Measurements from ENCODE around the gene SORCS1. TPM values are rescaled to one million over a fixed set of nuclear protein-coding genes. Genes with fewer than 3 reads are reported as not detected.

The SORCS1 gene
- total RNA-seq, 2 experiments from 2014 or later = not detected

GRCh38 chr10:106898446-106898845, 266.1 kb downstream of the SORCS1 start:
- ChIA-PET CTCF (no interaction called here), POLR2A (no interaction called here)
- DNase-seq = no peak
- no peaks in the 10 kb centered on the region for H3K9me3 Mint-ChIP-seq
- no peaks in the 10 kb centered on the region for H3K4me1 Mint-ChIP-seq (ENCODE audit: low read depth)
- no peak for ATAC-seq
- TF ChIP-seq, protein P1, sequence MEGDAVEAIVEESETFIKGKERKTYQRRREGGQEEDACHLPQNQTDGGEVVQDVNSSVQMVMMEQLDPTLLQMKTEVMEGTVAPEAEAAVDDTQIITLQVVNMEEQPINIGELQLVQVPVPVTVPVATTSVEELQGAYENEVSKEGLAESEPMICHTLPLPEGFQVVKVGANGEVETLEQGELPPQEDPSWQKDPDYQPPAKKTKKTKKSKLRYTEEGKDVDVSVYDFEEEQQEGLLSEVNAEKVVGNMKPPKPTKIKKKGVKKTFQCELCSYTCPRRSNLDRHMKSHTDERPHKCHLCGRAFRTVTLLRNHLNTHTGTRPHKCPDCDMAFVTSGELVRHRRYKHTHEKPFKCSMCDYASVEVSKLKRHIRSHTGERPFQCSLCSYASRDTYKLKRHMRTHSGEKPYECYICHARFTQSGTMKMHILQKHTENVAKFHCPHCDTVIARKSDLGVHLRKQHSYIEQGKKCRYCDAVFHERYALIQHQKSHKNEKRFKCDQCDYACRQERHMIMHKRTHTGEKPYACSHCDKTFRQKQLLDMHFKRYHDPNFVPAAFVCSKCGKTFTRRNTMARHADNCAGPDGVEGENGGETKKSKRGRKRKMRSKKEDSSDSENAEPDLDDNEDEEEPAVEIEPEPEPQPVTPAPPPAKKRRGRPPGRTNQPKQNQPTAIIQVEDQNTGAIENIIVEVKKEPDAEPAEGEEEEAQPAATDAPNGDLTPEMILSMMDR (IDR thresholded peaks at IDR 0.05) = no peak
- no peak overlapping the region for H3K4me3 Mint-ChIP-seq
- no peak overlapping the region for H3K27ac Mint-ChIP-seq
- H3K36me3 Mint-ChIP-seq (ENCODE audit: low read depth) = no peaks in the 10 kb centered on the region
- H3K27me3 Mint-ChIP-seq = no peaks in the 10 kb centered on the region
- intact Hi-C loops (cut with micrococcal nuclease) = no loop called here

- H3K27ac Mint-ChIP-seq = no peak overlapping the region
- ATAC-seq = no peak
Observed at GRCh38 chr10:106897719-106898118, 266.8 kb downstream of the SORCS1 start.

DNA sequence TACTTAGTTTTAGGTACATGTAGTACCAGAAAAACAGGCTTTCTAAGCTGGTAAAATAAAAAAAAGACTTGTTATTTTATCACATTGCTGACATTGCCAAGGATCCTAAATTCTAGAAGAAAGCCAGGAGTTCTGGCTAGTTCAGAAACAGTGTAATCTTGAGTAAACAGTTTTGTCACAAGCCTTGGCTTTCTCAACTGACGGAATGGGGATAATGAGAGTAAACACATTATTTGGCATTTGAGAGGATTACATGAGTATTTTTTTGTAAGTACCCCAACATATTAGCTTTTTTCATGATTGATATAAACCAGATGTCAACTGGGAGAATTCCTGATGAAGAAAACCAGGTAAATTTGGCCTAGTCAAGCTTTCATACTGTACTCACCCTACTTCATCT, 269.8 kb downstream of the SORCS1 start:
- H3K4me3 Mint-ChIP-seq = no peak overlapping the region
- TF ChIP-seq, protein P1 (IDR thresholded peaks at IDR 0.05) = no peak
- no peaks in the 10 kb centered on the region for H3K36me3 Mint-ChIP-seq (ENCODE audit: low read depth)
- H3K27ac Mint-ChIP-seq = no peak overlapping the region
- ChIA-PET POLR2A (no interaction called here), CTCF (no interaction called here)
- intact Hi-C loops (cut with micrococcal nuclease) = no loop called here
- DNase-seq = no peak
- H3K4me1 Mint-ChIP-seq (ENCODE audit: low read depth) = no peaks in the 10 kb centered on the region
- H3K27me3 Mint-ChIP-seq = no peaks in the 10 kb centered on the region
- ATAC-seq = no peak
- peaks cover 2% of the 10 kb centered on the region for H3K9me3 Mint-ChIP-seq

More at GRCh38 chr10:106897719-106898118, 266.8 kb downstream of the SORCS1 start:
- TF ChIP-seq, protein P1 (IDR thresholded peaks at IDR 0.05) = no peak
- DNase-seq = no peak
- no peaks in the 10 kb centered on the region for H3K4me1 Mint-ChIP-seq (ENCODE audit: low read depth)
- no peaks in the 10 kb centered on the region for H3K27me3 Mint-ChIP-seq
- ChIA-PET POLR2A (no interaction called here), CTCF (no interaction called here)
- H3K4me3 Mint-ChIP-seq = no peak overlapping the region
- no peaks in the 10 kb centered on the region for H3K36me3 Mint-ChIP-seq (ENCODE audit: low read depth)
- H3K9me3 Mint-ChIP-seq = no peaks in the 10 kb centered on the region
- intact Hi-C loops (cut with micrococcal nuclease) = no loop called here

GRCh38 chr10:106877574-106877973, 286.9 kb downstream of the SORCS1 start:
- H3K9me3 Mint-ChIP-seq = peaks cover 10% of the 10 kb centered on the region
- no peak overlapping the region for H3K27ac Mint-ChIP-seq
- ChIA-PET POLR2A (no interaction called here), CTCF (no interaction called here)
- DNase-seq (no peak), ATAC-seq (no peak)
- H3K27me3 Mint-ChIP-seq = no peaks in the 10 kb centered on the region
- no peaks in the 10 kb centered on the region for H3K4me1 Mint-ChIP-seq (ENCODE audit: low read depth)
- H3K36me3 Mint-ChIP-seq (ENCODE audit: low read depth) = no peaks in the 10 kb centered on the region
- H3K4me3 Mint-ChIP-seq = no peak overlapping the region
- TF ChIP-seq, protein P1 (IDR thresholded peaks at IDR 0.05) = no peak
- intact Hi-C loops (cut with micrococcal nuclease) = no loop called here

DNA sequence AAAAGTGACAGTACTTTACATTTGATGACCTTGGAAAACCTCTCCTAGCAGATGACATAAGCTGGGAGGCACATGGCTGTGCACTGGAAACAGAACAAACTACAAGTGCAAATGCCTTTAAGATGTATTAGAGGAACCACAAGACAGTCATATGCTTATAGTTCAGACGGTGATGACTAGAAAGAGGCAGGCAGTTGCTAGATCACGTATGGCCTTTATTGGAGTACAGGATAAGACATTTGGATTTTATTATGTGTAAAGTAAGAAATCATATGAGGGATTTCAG, 290.0 kb downstream of the SORCS1 start:
- intact Hi-C loops (cut with micrococcal nuclease) = no loop called here
- no peaks in the 10 kb centered on the region for H3K4me1 Mint-ChIP-seq (ENCODE audit: low read depth)
- DNase-seq (no peak), ATAC-seq (no peak)
- no peak overlapping the region for H3K27ac Mint-ChIP-seq
- peaks cover 10% of the 10 kb centered on the region for H3K9me3 Mint-ChIP-seq
- H3K27me3 Mint-ChIP-seq = no peaks in the 10 kb centered on the region
- H3K36me3 Mint-ChIP-seq (ENCODE audit: low read depth) = no peaks in the 10 kb centered on the region
- ChIA-PET CTCF (no interaction called here), POLR2A (no interaction called here)
- no peak overlapping the region for H3K4me3 Mint-ChIP-seq
- TF ChIP-seq, protein P1 (IDR thresholded peaks at IDR 0.05) = no peak

All from activated CD8-positive, alpha-beta T cell treated with anti-CD3 and anti-CD28 coated beads for 36 hours (primary cell).